ENCODE data around the gene VPS26B. TPM values are rescaled to one million over a fixed set of nuclear protein-coding genes. Genes with fewer than 3 reads are reported as not detected.

Gene VPS26B
- total RNA-seq, 1 experiment from 2014 or later = 29.3 TPM

GRCh38 chr11:134287561-134287960 is 63.1 kb downstream of the VPS26B start:
- no peak overlapping the region for H3K4me3 Mint-ChIP-seq
- H3K27ac Mint-ChIP-seq = 0 out of 2 replicates have a peak overlapping the region, but pooled peaks have one; percentile 14
- ChIA-PET POLR2A (no interaction called here), CTCF (interaction anchor here (0.8 kb wide), 1 partner anchor 25 kb away, joined by 5 read pairs; no protein-coding TSS in a partner anchor)
- no peaks in the 10 kb centered on the region for H3K27me3 Mint-ChIP-seq (ENCODE audit: low read depth)
- H3K9me3 Mint-ChIP-seq = no peaks in the 10 kb centered on the region
- peaks cover 20% of the 10 kb centered on the region for H3K4me1 Mint-ChIP-seq
- peaks cover 67% of the 10 kb centered on the region for H3K36me3 Mint-ChIP-seq
- TF ChIP-seq ZNF138 (CRISPR knock-in tag; conservative IDR thresholded peaks at IDR 0.05) (no peak), SMAD4 (CRISPR knock-in tag; IDR thresholded peaks at IDR 0.05) (no peak), CTCF (IDR thresholded peaks at IDR 0.05) (no peak)
- no peak for DNase-seq (ENCODE audit: low spot score)
- no peak for ATAC-seq

GRCh38 chr11:134288486-134288885 is 64.0 kb downstream of the VPS26B start:
- DNase-seq (ENCODE audit: low spot score) = no peak
- TF ChIP-seq ZNF423 (CRISPR knock-in tag; IDR thresholded peaks at IDR 0.05) = no peak
- TF ChIP-seq NFE2L1 (CRISPR knock-in tag; IDR thresholded peaks at IDR 0.05) = no peak
- no peak for TF ChIP-seq AR (CRISPR knock-in tag; IDR thresholded peaks at IDR 0.05)
- TF ChIP-seq ZNF416 (CRISPR knock-in tag; IDR thresholded peaks at IDR 0.05) = no peak
- no peak for TF ChIP-seq SMAD3 (CRISPR knock-in tag; IDR thresholded peaks at IDR 0.05; ENCODE audit: borderline replicate concordance)
- TF ChIP-seq TCF7 (CRISPR knock-in tag; IDR thresholded peaks at IDR 0.05; ENCODE audit: low read depth) = no peak
- no peak for TF ChIP-seq ZNF219 (CRISPR knock-in tag; IDR thresholded peaks at IDR 0.05; ENCODE audit: borderline replicate concordance)
- no peak for TF ChIP-seq ZNF512 (CRISPR knock-in tag; IDR thresholded peaks at IDR 0.05; ENCODE audit: borderline replicate concordance)
- TF ChIP-seq OVOL2 (CRISPR knock-in tag; IDR thresholded peaks at IDR 0.05; ENCODE audit: borderline replicate concordance) = no peak
- no peak for TF ChIP-seq HMGXB4 (CRISPR knock-in tag; IDR thresholded peaks at IDR 0.05)
- no peak for TF ChIP-seq SMAD4 (CRISPR knock-in tag; IDR thresholded peaks at IDR 0.05)
- TF ChIP-seq JAZF1 (CRISPR knock-in tag; IDR thresholded peaks at IDR 0.05) = no peak
- TF ChIP-seq ZNF532 (CRISPR knock-in tag; IDR thresholded peaks at IDR 0.05; ENCODE audit: borderline replicate concordance) = no peak
- TF ChIP-seq PRRX2 (CRISPR knock-in tag; IDR thresholded peaks at IDR 0.05) = no peak
- no peak for TF ChIP-seq MLX (CRISPR knock-in tag; IDR thresholded peaks at IDR 0.05)
- TF ChIP-seq CBFB (CRISPR knock-in tag; IDR thresholded peaks at IDR 0.05; ENCODE audit: low read depth) = no peak
- no peak for TF ChIP-seq ZBTB43 (CRISPR knock-in tag; IDR thresholded peaks at IDR 0.05)
- ChIA-PET POLR2A (no interaction called here), CTCF (interaction anchor here (0.8 kb wide), 1 partner anchor 26 kb away, joined by 5 read pairs; no protein-coding TSS in a partner anchor)
- Mint-ChIP-seq H3K4me1 (peaks cover 20% of the 10 kb centered on the region), H3K4me3 (no peak overlapping the region), H3K36me3 (peaks cover 66% of the 10 kb centered on the region), H3K27ac (peak overlapping the region; percentile 39; the same call in 1 of the 2 replicates), H3K27me3 (ENCODE audit: low read depth) (no peaks in the 10 kb centered on the region), H3K9me3 (no peaks in the 10 kb centered on the region)
- no peak for ATAC-seq
